Measurements from ENCODE around the gene ACSF3. TPM values are rescaled to one million over a fixed set of nuclear protein-coding genes. Genes with fewer than 3 reads are reported as not detected.

The ACSF3 gene
- total RNA-seq, 1 experiment from 2014 or later = 30.8 TPM

DNA sequence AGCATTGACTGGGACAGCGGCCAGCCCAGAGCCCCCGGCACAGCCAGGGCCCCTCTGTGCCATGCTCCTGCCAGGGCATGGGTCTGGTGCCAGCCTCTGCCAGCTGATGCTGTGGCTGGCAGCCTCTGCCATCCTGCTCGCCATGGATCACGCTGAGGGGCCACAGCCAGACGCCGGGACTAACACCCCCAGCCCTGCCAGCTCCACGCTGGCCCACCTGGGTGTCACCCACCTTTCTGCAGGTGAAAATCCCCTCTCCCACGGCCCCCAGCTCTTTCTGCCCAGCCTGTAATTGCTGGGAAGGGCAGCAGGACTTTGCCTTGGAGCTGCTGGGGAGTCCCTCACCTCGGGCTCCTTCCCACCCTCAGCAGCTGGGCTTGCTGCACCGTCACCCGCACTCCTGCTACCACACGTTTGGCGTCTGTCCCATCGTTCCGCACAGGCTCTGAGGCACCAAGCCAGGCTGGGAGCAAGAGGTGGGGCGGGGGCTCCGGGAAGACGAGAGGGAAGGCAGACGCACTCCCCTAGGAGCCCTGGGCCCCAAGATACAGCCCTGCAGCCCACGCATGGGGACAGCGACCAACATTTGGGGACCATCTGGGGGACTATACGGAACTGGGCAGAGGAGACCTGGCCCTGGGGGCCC, 42.0 kb upstream of the ACSF3 start:
- CTCF ChIA-PET = interaction anchor here (0.6 kb wide), 1 partner anchor 86 kb away, joined by 4 read pairs; no protein-coding TSS in a partner anchor
- intact Hi-C loops (cut with micrococcal nuclease; ENCODE audit: unreplicated experiment) = no loop called here
- Histone ChIP-seq H3K4me3 (ENCODE audit: low read depth in 2 of 2, low read length in 2 of 2) (peak overlapping the region; percentile 43 to 73), H3K9me3 (ENCODE audit: control insufficient read depth, insufficient read depth, low read depth, low read length) (no peaks in the 10 kb centered on the region), H3K27ac (ENCODE audit: low read length) (no peak overlapping the region), H3K27me3 (ENCODE audit: control insufficient read depth, insufficient read depth, low read length) (no peaks in the 10 kb centered on the region), H3K36me3 (ENCODE audit: control insufficient read depth, insufficient read depth, low read length) (peaks cover 3% of the 10 kb centered on the region; the same call in 1 of the 2 replicates), H3K4me1 (ENCODE audit: control insufficient read depth, insufficient read depth, low read length) (peaks cover 4% of the 10 kb centered on the region)
- BruUV-seq (replicated peaks) = no TSS peak
- TF ChIP-seq TCF7L2 (IDR thresholded peaks at IDR 0.05; ENCODE audit: low read depth, low read length) = no peak
- in situ Hi-C loops (cut with HindIII; ENCODE audit: low pct_unique_long_range_greater_than_20kb, low sequenced_read_pairs) = no loop called here
- POLR2A ChIA-PET = no interaction called here
- no peak for DNase-seq (ENCODE audit: low read depth, low spot score)
- ATAC-seq = no peak

DNA sequence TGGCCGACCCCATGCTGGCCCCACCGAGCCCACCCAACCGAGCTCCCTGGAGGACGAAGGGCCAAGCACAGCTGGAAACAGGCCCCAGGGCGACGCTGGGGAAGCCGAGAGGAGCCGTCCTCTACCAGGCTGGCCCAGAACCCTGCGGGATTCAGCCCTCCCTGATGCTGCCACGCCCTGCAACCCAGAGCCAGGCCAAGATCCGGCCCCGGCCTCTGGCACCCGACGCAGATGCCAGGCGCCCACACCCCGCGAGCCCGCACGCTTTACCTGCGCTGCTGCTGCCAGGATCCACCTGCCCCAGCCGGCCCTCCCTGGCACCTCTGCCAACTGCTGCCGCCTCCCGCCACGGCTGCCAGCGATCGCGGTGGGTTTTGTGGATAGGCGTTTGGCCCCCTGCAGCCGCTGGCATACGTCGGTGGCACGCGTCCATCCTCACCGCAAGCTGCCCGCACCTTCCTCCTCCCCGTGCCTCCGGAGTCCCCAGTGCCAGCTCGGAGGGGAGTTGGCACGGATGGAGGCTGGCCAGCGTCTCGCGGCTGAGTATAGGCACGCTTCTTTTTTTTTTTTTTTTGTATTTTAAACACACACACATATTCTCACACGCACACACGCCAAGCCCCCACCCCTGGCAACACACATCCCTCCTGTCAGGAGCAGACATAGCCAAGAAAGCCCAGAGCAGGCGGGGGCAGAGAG, 41.3 kb upstream of the ACSF3 start:
- DNase-seq (ENCODE audit: low read depth, low spot score) (no peak), ATAC-seq (peak; percentile 53)
- in situ Hi-C loops (cut with HindIII; ENCODE audit: low pct_unique_long_range_greater_than_20kb, low sequenced_read_pairs) (no loop called here), intact Hi-C loops (cut with micrococcal nuclease; ENCODE audit: unreplicated experiment) (no loop called here)
- BruUV-seq (replicated peaks) = TSS peak; percentile 94
- CTCF ChIA-PET = interaction anchor here (0.6 to 0.7 kb wide), 2 partner anchors 36 to 154 kb away, joined by 3 to 4 read pairs; no protein-coding TSS in a partner anchor
- Histone ChIP-seq H3K4me3 (ENCODE audit: low read depth in 2 of 2, low read length in 2 of 2) (peak overlapping the region; percentile 43 to 73), H3K4me1 (ENCODE audit: control insufficient read depth, insufficient read depth, low read length) (peaks cover 4% of the 10 kb centered on the region), H3K36me3 (ENCODE audit: control insufficient read depth, insufficient read depth, low read length) (peaks cover 3% of the 10 kb centered on the region; the same call in 1 of the 2 replicates), H3K9me3 (ENCODE audit: control insufficient read depth, insufficient read depth, low read depth, low read length) (no peaks in the 10 kb centered on the region), H3K27me3 (ENCODE audit: control insufficient read depth, insufficient read depth, low read length) (no peaks in the 10 kb centered on the region), H3K27ac (ENCODE audit: low read length) (no peak overlapping the region)
- POLR2A ChIA-PET = no interaction called here
- TF ChIP-seq, protein P1, sequence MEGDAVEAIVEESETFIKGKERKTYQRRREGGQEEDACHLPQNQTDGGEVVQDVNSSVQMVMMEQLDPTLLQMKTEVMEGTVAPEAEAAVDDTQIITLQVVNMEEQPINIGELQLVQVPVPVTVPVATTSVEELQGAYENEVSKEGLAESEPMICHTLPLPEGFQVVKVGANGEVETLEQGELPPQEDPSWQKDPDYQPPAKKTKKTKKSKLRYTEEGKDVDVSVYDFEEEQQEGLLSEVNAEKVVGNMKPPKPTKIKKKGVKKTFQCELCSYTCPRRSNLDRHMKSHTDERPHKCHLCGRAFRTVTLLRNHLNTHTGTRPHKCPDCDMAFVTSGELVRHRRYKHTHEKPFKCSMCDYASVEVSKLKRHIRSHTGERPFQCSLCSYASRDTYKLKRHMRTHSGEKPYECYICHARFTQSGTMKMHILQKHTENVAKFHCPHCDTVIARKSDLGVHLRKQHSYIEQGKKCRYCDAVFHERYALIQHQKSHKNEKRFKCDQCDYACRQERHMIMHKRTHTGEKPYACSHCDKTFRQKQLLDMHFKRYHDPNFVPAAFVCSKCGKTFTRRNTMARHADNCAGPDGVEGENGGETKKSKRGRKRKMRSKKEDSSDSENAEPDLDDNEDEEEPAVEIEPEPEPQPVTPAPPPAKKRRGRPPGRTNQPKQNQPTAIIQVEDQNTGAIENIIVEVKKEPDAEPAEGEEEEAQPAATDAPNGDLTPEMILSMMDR (IDR thresholded peaks at IDR 0.05) = no peak
- TF ChIP-seq, protein P2, sequence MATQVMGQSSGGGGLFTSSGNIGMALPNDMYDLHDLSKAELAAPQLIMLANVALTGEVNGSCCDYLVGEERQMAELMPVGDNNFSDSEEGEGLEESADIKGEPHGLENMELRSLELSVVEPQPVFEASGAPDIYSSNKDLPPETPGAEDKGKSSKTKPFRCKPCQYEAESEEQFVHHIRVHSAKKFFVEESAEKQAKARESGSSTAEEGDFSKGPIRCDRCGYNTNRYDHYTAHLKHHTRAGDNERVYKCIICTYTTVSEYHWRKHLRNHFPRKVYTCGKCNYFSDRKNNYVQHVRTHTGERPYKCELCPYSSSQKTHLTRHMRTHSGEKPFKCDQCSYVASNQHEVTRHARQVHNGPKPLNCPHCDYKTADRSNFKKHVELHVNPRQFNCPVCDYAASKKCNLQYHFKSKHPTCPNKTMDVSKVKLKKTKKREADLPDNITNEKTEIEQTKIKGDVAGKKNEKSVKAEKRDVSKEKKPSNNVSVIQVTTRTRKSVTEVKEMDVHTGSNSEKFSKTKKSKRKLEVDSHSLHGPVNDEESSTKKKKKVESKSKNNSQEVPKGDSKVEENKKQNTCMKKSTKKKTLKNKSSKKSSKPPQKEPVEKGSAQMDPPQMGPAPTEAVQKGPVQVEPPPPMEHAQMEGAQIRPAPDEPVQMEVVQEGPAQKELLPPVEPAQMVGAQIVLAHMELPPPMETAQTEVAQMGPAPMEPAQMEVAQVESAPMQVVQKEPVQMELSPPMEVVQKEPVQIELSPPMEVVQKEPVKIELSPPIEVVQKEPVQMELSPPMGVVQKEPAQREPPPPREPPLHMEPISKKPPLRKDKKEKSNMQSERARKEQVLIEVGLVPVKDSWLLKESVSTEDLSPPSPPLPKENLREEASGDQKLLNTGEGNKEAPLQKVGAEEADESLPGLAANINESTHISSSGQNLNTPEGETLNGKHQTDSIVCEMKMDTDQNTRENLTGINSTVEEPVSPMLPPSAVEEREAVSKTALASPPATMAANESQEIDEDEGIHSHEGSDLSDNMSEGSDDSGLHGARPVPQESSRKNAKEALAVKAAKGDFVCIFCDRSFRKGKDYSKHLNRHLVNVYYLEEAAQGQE (IDR thresholded peaks at IDR 0.05; ENCODE audit: insufficient read depth in 1 of 2, low read depth in 2 of 2, low read length in 1 of 2) = no peak
- TF ChIP-seq TCF7L2 (IDR thresholded peaks at IDR 0.05; ENCODE audit: low read depth, low read length) (no peak), SIN3A (IDR thresholded peaks at IDR 0.05; ENCODE audit: borderline replicate concordance, insufficient read depth, low read depth, low read length) (no peak), POLR2AphosphoS5 (IDR thresholded peaks at IDR 0.05; ENCODE audit: low read depth, low read length) (no peak)

All from Panc1 (cell line).